Activated CD4-positive, alpha-beta T cell treated with anti-CD3 and anti-CD28 coated beads, Interleukin-2, amount 50 U/mL, for 1 hour (primary cell): ENCODE results near the gene PIK3CD.
A peak's percentile ranks its signal among the peaks of the same experiment; 100 is the strongest.
"Not testable (repeated sequence)": the region's sequence is repeated elsewhere in the genome, so short reads cannot be mapped to it uniquely, and the experiment has no call there.

Experiments used
- DNase-seq: peaks from one replicate; pipeline ENCODE4 v3.0.0-alpha.2; 2020

The PIK3CD gene

GRCh38 chr1:9691108-9691445 lies 39.5 kb downstream of the PIK3CD start:
- no peak for DNase-seq

GRCh38 chr1:9691691-9692090 lies 40.2 kb downstream of the PIK3CD start:
- no peak for DNase-seq

- no peak for DNase-seq
Measured at GRCh38 chr1:9696793-9697192, 45.3 kb downstream of the PIK3CD start.

GRCh38 chr1:9699361-9699760 lies 47.8 kb downstream of the PIK3CD start:
- no peak for DNase-seq

GRCh38 chr1:9700340-9700739 lies 48.8 kb downstream of the PIK3CD start:
- DNase-seq = no peak

GRCh38 chr1:9701665-9702064 lies 50.1 kb downstream of the PIK3CD start:
- no peak for DNase-seq

GRCh38 chr1:9703165-9703509 lies 51.6 kb downstream of the PIK3CD start:
- DNase-seq = no peak

GRCh38 chr1:9703681-9704080 lies 52.1 kb downstream of the PIK3CD start:
- no peak for DNase-seq

- no peak for DNase-seq
Measured at GRCh38 chr1:9705337-9706093, 54.0 kb downstream of the PIK3CD start.

- no peak for DNase-seq
Measured at GRCh38 chr1:9706178-9706577, 54.6 kb downstream of the PIK3CD start.

GRCh38 chr1:9710037-9710436 lies 58.5 kb downstream of the PIK3CD start:
- no peak for DNase-seq

- DNase-seq = no peak
Measured at GRCh38 chr1:9711466-9712020, 60.0 kb downstream of the PIK3CD start.

GRCh38 chr1:9712767-9713166 lies 61.2 kb downstream of the PIK3CD start:
- not testable (repeated sequence) for DNase-seq

- DNase-seq = peak; percentile 40
Measured at GRCh38 chr1:9714257-9714718, 62.8 kb downstream of the PIK3CD start.

GRCh38 chr1:9715536-9716226 lies 64.2 kb downstream of the PIK3CD start:
- DNase-seq = peak; percentile 67

- DNase-seq = no peak
Measured at GRCh38 chr1:9716404-9717192, 65.1 kb downstream of the PIK3CD start.

- DNase-seq = peak; percentile 83
Measured at GRCh38 chr1:9717193-9718005, 65.9 kb downstream of the PIK3CD start.

- no peak for DNase-seq
Measured at GRCh38 chr1:9718006-9718680, 66.6 kb downstream of the PIK3CD start.

GRCh38 chr1:9719978-9720722 lies 68.6 kb downstream of the PIK3CD start:
- no peak for DNase-seq

GRCh38 chr1:9720785-9721605 lies 69.5 kb downstream of the PIK3CD start:
- no peak for DNase-seq
